Measurements from ENCODE around the gene NUMB. TPM values are rescaled to one million over a fixed set of nuclear protein-coding genes. Genes with fewer than 3 reads are reported as not detected.

NUMB gene
- total and polyA plus RNA-seq, 4 donors = 21.2 to 45.8 (median 26.1) TPM

DNA sequence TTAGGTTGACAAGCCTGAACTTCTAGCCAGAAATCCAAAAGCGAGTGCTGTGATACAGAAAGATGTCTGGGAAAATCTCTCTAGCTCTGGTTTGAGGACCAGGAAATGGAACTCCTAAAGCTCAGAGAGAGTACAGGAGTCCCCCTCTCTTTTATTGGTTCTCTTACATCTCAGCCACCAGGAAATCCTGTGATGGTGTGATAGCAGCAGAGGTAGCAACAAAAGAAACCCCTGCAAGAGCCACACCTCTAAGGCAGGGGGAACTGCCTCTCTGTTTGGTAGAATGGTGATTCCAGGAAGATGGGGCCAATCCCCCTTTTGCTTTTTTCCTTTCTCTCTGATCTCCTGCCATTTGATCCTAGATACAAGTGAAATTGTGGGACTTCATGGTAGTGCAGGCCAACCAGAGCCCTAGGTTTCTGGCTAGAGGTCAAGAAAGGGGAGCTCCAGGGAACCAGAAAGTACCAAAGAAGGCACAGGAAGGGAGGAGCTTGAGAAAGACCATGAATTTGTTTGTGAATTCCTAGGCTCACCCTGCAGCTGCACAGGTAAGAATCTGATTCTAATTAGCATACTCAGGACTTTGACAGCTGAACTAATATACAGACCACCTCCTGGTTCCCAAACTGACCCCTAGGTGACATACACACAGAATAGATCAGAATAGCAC, 132.6 kb downstream of the NUMB start (continued):
- TF ChIP-seq, protein P1, sequence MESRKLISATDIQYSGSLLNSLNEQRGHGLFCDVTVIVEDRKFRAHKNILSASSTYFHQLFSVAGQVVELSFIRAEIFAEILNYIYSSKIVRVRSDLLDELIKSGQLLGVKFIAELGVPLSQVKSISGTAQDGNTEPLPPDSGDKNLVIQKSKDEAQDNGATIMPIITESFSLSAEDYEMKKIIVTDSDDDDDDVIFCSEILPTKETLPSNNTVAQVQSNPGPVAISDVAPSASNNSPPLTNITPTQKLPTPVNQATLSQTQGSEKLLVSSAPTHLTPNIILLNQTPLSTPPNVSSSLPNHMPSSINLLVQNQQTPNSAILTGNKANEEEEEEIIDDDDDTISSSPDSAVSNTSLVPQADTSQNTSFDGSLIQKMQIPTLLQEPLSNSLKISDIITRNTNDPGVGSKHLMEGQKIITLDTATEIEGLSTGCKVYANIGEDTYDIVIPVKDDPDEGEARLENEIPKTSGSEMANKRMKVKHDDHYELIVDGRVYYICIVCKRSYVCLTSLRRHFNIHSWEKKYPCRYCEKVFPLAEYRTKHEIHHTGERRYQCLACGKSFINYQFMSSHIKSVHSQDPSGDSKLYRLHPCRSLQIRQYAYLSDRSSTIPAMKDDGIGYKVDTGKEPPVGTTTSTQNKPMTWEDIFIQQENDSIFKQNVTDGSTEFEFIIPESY (IDR thresholded peaks at IDR 0.05) = no peak

DNA sequence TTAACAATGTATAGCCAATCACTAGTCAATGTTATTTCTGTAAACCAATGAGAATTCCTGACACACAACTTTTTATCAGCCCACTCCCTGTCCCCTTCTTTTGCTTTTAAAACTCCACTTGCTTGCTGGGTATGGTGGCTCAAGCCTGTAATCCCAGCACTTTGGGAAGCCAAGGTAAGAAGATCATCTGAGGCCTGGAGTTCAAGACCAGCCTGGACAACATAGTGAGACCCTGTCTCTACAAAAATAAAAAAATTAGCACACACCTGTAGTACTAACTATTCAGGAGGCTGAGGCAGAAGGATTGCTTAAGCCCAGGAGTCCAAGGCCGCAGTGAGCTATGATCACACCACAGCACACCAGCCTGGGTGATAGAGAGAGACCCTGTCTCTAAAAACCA, 133.3 kb downstream of the NUMB start:
- DNase-seq (ENCODE audit: low spot score) = no peak
- H3K4me3 ChIP-seq (ENCODE audit: low read depth in 1 of 3, low read length in 3 of 3) = no peak overlapping the region
- no peaks in the 10 kb centered on the region for H3K9me3 ChIP-seq (ENCODE audit: control insufficient read depth in 4 of 4, low read length in 3 of 4)
- H3K9ac ChIP-seq (ENCODE audit: low read depth in 1 of 2, low read length in 2 of 2) = no peak overlapping the region
- H3K27ac ChIP-seq (ENCODE audit: low read depth in 1 of 2, low read length in 2 of 2) = no peak overlapping the region
- no peaks in the 10 kb centered on the region for H3K27me3 ChIP-seq (ENCODE audit: control insufficient read depth in 4 of 4, insufficient read depth in 4 of 4, low read length in 3 of 4)
- WGBS = 98% methylated on average over 1 of the region's 1 CpG
- TF ChIP-seq YY1 (IDR thresholded peaks at IDR 0.05) = no peak
- TF ChIP-seq CTCF (IDR thresholded peaks at IDR 0.05; ENCODE audit: low read depth, low read length, missing input control) = no peak
- peaks cover 0 to 18% (median 3%) of the 10 kb centered on the region in 4 donors for H3K36me3 ChIP-seq (ENCODE audit: control insufficient read depth in 4 of 4, insufficient read depth in 3 of 4, low read depth in 1 of 4, low read length in 3 of 4)
- peaks cover 0 to 5% (median 0%) of the 10 kb centered on the region in 4 donors for H3K4me1 ChIP-seq (ENCODE audit: control insufficient read depth in 4 of 4, insufficient read depth in 4 of 4, low read length in 3 of 4)

GRCh38 chr14:73324533-73324932, 133.8 kb downstream of the NUMB start:
- Histone ChIP-seq H3K4me1 (ENCODE audit: control insufficient read depth in 4 of 4, insufficient read depth in 4 of 4, low read length in 3 of 4) (peaks cover 0 to 5% (median 0%) of the 10 kb centered on the region in 4 donors), H3K27me3 (ENCODE audit: control insufficient read depth in 4 of 4, insufficient read depth in 4 of 4, low read length in 3 of 4) (no peaks in the 10 kb centered on the region), H3K9me3 (ENCODE audit: control insufficient read depth in 4 of 4, low read length in 3 of 4) (no peaks in the 10 kb centered on the region), H3K9ac (ENCODE audit: low read depth in 1 of 2, low read length in 2 of 2) (no peak overlapping the region), H3K27ac (ENCODE audit: low read depth in 1 of 2, low read length in 2 of 2) (no peak overlapping the region), H3K4me3 (ENCODE audit: low read depth in 1 of 3, low read length in 3 of 3) (no peak overlapping the region), H3K36me3 (ENCODE audit: control insufficient read depth in 4 of 4, insufficient read depth in 3 of 4, low read depth in 1 of 4, low read length in 3 of 4) (peaks cover 0 to 14% (median 3%) of the 10 kb centered on the region in 4 donors)
- DNase-seq (ENCODE audit: low spot score) = no peak
- WGBS = 87% methylated on average over 1 of the region's 1 CpG
- TF ChIP-seq FOXA1 (IDR thresholded peaks at IDR 0.05) = no peak
- no peak for TF ChIP-seq RXRA (IDR thresholded peaks at IDR 0.05)
- no peak for TF ChIP-seq RAD21 (IDR thresholded peaks at IDR 0.05)
- TF ChIP-seq, protein P2, sequence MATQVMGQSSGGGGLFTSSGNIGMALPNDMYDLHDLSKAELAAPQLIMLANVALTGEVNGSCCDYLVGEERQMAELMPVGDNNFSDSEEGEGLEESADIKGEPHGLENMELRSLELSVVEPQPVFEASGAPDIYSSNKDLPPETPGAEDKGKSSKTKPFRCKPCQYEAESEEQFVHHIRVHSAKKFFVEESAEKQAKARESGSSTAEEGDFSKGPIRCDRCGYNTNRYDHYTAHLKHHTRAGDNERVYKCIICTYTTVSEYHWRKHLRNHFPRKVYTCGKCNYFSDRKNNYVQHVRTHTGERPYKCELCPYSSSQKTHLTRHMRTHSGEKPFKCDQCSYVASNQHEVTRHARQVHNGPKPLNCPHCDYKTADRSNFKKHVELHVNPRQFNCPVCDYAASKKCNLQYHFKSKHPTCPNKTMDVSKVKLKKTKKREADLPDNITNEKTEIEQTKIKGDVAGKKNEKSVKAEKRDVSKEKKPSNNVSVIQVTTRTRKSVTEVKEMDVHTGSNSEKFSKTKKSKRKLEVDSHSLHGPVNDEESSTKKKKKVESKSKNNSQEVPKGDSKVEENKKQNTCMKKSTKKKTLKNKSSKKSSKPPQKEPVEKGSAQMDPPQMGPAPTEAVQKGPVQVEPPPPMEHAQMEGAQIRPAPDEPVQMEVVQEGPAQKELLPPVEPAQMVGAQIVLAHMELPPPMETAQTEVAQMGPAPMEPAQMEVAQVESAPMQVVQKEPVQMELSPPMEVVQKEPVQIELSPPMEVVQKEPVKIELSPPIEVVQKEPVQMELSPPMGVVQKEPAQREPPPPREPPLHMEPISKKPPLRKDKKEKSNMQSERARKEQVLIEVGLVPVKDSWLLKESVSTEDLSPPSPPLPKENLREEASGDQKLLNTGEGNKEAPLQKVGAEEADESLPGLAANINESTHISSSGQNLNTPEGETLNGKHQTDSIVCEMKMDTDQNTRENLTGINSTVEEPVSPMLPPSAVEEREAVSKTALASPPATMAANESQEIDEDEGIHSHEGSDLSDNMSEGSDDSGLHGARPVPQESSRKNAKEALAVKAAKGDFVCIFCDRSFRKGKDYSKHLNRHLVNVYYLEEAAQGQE (IDR thresholded peaks at IDR 0.05) = no peak
- no peak for TF ChIP-seq YY1 (IDR thresholded peaks at IDR 0.05)
- no peak for TF ChIP-seq EGR1 (IDR thresholded peaks at IDR 0.05; ENCODE audit: low read depth in 2 of 2)
- no peak for TF ChIP-seq FOXA2 (IDR thresholded peaks at IDR 0.05)
